HG03025 (cell line): ENCODE data around the gene INPP4A.
A peak's percentile ranks its signal among the peaks of the same experiment; 100 is the strongest.

Source experiments
- ATAC-seq: cut with Tn5 transposase; IDR thresholded peaks from one replicate; pipeline ENCODE4 v1.9.1; 2021; ENCODE audit warnings: mild to moderate bottlenecking, moderate library complexity; ENCODE audit not compliant: unreplicated experiment, low FRiP score

The INPP4A gene

GRCh38 chr2:98472961-98473746, 28.5 kb downstream of the INPP4A start:
- ATAC-seq: no peak

GRCh38 chr2:98473995-98474780, 29.5 kb downstream of the INPP4A start:
- no peak for ATAC-seq

GRCh38 chr2:98474979-98475632, 30.4 kb downstream of the INPP4A start:
- ATAC-seq: no peak

- no peak for ATAC-seq
Measured at GRCh38 chr2:98476192-98476868, 31.7 kb downstream of the INPP4A start.

- no peak for ATAC-seq
Measured at GRCh38 chr2:98477036-98477435, 32.4 kb downstream of the INPP4A start.

- no peak for ATAC-seq
Measured at GRCh38 chr2:98477506-98477905, 32.8 kb downstream of the INPP4A start.

- ATAC-seq: no peak
Measured at GRCh38 chr2:98478088-98478551, 33.5 kb downstream of the INPP4A start.

- ATAC-seq: no peak
Measured at GRCh38 chr2:98478907-98479306, 34.2 kb downstream of the INPP4A start.

- ATAC-seq: no peak
Measured at GRCh38 chr2:98479371-98479770, 34.7 kb downstream of the INPP4A start.

GRCh38 chr2:98479959-98480524, 35.4 kb downstream of the INPP4A start:
- ATAC-seq: peak; percentile 33

GRCh38 chr2:98480598-98480997, 35.9 kb downstream of the INPP4A start:
- ATAC-seq: no peak

- ATAC-seq: no peak
Measured at GRCh38 chr2:98482362-98482761, 37.7 kb downstream of the INPP4A start.

GRCh38 chr2:98483257-98483861, 38.7 kb downstream of the INPP4A start:
- ATAC-seq: peak; percentile 60

GRCh38 chr2:98484121-98484557, 39.5 kb downstream of the INPP4A start:
- ATAC-seq: no peak

GRCh38 chr2:98484652-98485452, 40.2 kb downstream of the INPP4A start:
- ATAC-seq: no peak

- ATAC-seq: no peak
Measured at GRCh38 chr2:98485453-98485755, 40.7 kb downstream of the INPP4A start.

- no peak for ATAC-seq
Measured at GRCh38 chr2:98486374-98486981, 41.8 kb downstream of the INPP4A start.

GRCh38 chr2:98487101-98487805, 42.6 kb downstream of the INPP4A start:
- no peak for ATAC-seq
